RWPE1 (cell line): ENCODE results near the gene MED23.

Source experiments
- CTCF ChIA-PET: fragments of 350-600 bp; sonication (Branson Sonifier 250); formaldehyde crosslinking; extraction: SDS; loops from one replicate; lab custom pipeline; 2021; lab: Yijun Ruan, JAX
- POLR2A ChIA-PET: fragments of 400-600 bp; formaldehyde crosslinking; extraction: SDS; loops from one replicate; lab custom pipeline; 2020; ENCODE audit warnings: antibody characterized with exemption; ENCODE audit not compliant: low non-redundant PET; lab: Yijun Ruan, JAX
- DNase-seq: peaks from one replicate; pipeline ENCODE4 v3.0.0; 2012; ENCODE audit warnings: low spot score
- H3K27ac ChIP-seq: fragments of 450-650 bp; 2 replicates; pipeline ENCODE4 v1.5.1; 2017
- TF ChIP-seq, protein P1 (sequence below): fragments of 450-650 bp; conservative IDR thresholded peaks from 2 replicates; pipeline ENCODE4 v1.5.1; 2017; ENCODE audit warnings: low read depth, mild to moderate bottlenecking

Gene MED23, protein sequence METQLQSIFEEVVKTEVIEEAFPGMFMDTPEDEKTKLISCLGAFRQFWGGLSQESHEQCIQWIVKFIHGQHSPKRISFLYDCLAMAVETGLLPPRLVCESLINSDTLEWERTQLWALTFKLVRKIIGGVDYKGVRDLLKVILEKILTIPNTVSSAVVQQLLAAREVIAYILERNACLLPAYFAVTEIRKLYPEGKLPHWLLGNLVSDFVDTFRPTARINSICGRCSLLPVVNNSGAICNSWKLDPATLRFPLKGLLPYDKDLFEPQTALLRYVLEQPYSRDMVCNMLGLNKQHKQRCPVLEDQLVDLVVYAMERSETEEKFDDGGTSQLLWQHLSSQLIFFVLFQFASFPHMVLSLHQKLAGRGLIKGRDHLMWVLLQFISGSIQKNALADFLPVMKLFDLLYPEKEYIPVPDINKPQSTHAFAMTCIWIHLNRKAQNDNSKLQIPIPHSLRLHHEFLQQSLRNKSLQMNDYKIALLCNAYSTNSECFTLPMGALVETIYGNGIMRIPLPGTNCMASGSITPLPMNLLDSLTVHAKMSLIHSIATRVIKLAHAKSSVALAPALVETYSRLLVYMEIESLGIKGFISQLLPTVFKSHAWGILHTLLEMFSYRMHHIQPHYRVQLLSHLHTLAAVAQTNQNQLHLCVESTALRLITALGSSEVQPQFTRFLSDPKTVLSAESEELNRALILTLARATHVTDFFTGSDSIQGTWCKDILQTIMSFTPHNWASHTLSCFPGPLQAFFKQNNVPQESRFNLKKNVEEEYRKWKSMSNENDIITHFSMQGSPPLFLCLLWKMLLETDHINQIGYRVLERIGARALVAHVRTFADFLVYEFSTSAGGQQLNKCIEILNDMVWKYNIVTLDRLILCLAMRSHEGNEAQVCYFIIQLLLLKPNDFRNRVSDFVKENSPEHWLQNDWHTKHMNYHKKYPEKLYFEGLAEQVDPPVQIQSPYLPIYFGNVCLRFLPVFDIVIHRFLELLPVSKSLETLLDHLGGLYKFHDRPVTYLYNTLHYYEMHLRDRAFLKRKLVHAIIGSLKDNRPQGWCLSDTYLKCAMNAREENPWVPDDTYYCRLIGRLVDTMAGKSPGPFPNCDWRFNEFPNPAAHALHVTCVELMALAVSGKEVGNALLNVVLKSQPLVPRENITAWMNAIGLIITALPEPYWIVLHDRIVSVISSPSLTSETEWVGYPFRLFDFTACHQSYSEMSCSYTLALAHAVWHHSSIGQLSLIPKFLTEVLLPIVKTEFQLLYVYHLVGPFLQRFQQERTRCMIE (N-terminal part only)

DNA sequence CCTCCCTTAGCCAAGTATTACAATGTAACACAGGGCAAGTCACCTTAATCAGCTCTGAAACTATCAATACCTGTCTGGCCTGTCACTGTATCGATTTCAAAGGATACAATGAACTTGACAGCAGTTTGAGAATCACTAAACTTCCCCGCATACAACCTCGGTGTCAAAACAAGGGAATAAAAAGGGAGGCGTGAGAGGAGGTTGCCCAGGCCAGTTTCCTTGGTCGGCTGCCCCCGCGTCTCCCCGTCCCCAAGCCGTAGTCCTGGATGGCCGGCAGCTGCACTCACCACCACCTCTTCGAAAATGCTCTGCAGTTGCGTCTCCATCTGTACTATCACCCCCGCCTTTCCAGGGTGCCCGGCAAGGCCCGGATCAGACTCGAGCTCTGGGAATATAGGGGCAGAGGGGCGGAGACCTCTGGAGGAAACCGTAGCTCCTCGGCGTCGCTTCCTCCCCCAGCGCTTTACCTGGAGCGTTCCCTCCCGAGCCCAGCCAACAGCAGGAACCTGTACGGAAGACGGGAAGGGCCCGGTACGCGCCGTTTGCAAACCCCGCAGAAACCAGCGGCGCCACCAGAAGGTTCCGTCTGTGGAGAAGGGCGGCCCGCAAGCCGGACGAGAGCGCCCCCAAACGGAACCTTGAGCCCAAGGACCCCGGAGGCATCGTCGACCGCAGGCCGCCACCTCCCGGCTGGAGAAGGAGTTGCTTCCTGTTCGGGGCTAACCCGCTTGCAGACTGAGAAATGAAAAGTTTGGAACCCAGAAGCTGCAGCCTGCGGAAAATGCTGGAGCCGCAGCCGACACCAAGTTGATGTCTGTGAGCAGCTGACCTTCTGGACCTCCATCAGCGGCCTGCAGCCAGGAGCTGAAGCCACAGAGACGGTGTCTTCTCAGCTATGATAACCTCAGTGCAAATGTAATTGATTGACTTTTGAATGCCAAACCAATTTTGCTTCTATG, at the start of gene MED23:
MED23 (minus strand) TSS at position 519 of the 959 bp plus-strand sequence; CDS start at position 326, 193 bp downstream.
- POLR2A ChIA-PET = no interaction called here

DNA sequence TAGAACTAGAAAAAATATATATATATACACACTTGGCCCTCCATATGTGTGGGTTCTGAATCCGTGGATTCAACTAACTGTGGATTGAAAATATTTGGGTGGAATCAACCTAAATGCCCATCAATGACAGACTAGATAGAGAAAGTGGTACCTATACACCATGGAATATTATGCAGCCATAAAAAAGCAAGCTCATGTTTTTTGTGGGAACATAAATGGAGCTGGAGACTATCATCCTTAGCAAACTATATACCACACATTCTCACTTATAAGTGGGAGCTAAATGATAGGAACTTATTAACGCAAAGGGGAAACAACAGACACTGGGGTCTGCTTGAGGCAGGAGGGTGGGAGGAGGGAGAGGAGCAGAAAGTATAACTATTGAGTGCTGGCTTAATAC, 45.1 kb upstream of the MED23 start:
- TF ChIP-seq, protein P1, sequence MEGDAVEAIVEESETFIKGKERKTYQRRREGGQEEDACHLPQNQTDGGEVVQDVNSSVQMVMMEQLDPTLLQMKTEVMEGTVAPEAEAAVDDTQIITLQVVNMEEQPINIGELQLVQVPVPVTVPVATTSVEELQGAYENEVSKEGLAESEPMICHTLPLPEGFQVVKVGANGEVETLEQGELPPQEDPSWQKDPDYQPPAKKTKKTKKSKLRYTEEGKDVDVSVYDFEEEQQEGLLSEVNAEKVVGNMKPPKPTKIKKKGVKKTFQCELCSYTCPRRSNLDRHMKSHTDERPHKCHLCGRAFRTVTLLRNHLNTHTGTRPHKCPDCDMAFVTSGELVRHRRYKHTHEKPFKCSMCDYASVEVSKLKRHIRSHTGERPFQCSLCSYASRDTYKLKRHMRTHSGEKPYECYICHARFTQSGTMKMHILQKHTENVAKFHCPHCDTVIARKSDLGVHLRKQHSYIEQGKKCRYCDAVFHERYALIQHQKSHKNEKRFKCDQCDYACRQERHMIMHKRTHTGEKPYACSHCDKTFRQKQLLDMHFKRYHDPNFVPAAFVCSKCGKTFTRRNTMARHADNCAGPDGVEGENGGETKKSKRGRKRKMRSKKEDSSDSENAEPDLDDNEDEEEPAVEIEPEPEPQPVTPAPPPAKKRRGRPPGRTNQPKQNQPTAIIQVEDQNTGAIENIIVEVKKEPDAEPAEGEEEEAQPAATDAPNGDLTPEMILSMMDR = no peak
- DNase-seq = no peak
- ChIA-PET POLR2A (no interaction called here), CTCF (no interaction called here)
- H3K27ac ChIP-seq = no peak overlapping the region

More for the DNA sequence above, at the start of gene MED23:
- peak; percentile 88 for DNase-seq
- TF ChIP-seq, protein P1 = peak; percentile 97
- CTCF ChIA-PET = interaction anchor here (0.5 to 1.3 kb wide), 18 partner anchors 9 to 878 kb away, joined by 3 to 6 read pairs (median 4); no protein-coding TSS in a partner anchor
- peak within 1 kb of the TSS; percentile 87 for H3K27ac ChIP-seq

DNA sequence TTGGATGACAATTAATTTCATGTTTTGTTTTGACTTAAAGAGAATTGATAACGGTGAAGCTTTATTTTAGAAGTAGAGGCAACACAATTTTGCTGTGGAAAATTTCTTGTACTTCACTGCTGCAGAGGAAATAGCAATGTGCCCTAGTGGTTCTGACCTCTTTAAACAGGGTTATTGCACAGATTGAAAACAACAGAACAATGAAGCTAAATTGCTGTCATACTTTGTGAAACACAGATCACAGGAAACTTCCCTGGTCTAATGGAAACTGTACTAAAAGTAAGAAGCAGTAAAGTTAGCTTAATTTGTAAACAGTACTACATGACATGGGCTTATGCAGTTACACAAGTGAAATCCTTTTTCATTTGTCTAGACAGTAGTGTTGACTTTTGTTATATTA, 41.8 kb upstream of the MED23 start:
- CTCF ChIA-PET = no interaction called here
- H3K27ac ChIP-seq = no peak overlapping the region
- TF ChIP-seq, protein P1 = no peak
- POLR2A ChIA-PET = no interaction called here
- DNase-seq = no peak

DNA sequence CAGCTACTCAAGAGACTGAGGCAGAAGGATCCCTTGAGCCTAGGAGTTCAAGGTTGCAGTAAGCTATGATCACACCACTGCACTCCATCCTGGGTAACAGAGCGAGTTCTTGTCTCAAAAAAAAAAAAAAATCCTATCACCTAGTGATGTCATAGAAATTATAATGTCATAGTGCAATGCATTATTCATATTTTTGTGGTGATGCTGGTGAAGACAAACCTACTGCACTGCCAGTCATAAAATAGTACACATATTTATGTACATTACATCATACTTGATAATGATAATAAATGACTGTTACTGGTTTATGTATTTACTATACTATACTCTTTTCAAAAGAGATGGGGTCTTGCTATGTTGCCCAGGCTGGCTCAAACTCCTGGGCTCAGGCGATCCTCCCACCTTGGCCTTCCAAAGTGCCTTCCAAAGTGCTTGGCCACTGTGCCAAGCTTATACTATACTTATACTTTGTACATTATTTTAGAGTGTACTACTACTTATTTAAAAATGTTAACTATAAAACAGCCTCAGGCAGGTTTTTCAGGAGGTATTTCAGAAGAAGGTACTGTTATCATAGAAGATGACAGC, 35.6 kb upstream of the MED23 start:
- no peak overlapping the region for H3K27ac ChIP-seq
- ChIA-PET POLR2A (no interaction called here), CTCF (interaction anchor here (0.6 kb wide), 1 partner anchor 191 kb away, joined by 3 read pairs; no protein-coding TSS in a partner anchor)
- no peak for DNase-seq
- TF ChIP-seq, protein P1 = no peak

DNA sequence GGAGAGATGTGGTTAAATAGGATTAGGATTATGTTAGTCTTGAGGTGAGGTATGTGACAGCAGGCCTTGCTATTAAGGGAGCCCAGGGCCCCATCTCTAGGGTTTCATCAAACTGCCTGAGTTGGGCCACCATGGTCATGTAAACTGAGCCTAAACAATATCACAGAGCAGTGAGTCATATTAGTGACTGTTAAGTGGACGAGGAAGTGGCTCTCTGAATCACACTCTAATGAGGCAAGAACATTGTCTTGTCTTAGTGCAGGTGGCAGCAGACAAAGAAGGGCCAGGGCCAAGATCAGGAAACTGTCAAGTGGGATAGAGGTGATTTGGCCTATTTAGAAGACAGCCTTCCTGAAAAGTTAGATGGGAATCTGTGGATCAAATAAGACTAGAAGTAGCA, 32.2 kb upstream of the MED23 start:
- ChIA-PET CTCF (no interaction called here), POLR2A (no interaction called here)
- DNase-seq = no peak
- TF ChIP-seq, protein P1 = no peak
- H3K27ac ChIP-seq = no peak overlapping the region
